Vagina (tissue), 2 donors: ENCODE measurements around the gene WIPF3. TPM values are rescaled to one million over a fixed set of nuclear protein-coding genes. Genes with fewer than 3 reads are reported as not detected.
A peak's percentile ranks its signal among the peaks of the same experiment; 100 is the strongest.
"Not testable (repeated sequence)": the region's sequence is repeated elsewhere in the genome, so short reads cannot be mapped to it uniquely, and the experiment has no call there.

Experiments used
- DNase-seq, 2 donors: peaks; one replicate each; pipeline ENCODE4 v3.0.0-alpha.2; 2017; ENCODE audit errors: extremely low spot score in 2 of 2
- H3K27ac ChIP-seq: fragments of 200-600 bp; sonication (generic); one replicate; pipeline ENCODE4 v1.5.1; 2019
- H3K27me3 ChIP-seq: fragments of 200-600 bp; sonication (generic); one replicate; pipeline ENCODE4 v1.5.1; 2019
- H3K36me3 ChIP-seq, 2 donors: fragments of 200-600 bp; sonication (generic); one replicate each; pipeline ENCODE4 v1.5.1; 2017 to 2019
- H3K4me1 ChIP-seq: fragments of 200-600 bp; sonication (generic); one replicate; pipeline ENCODE4 v1.5.1; 2019
- H3K4me3 ChIP-seq, 2 donors: fragments of 200-600 bp; sonication (generic); 1 replicate in 1 of 2; 2 replicates in 1 of 2; pipeline ENCODE4 v1.5.1; 2016 to 2019
- H3K9me3 ChIP-seq: fragments of 200-600 bp; sonication (generic); one replicate; pipeline ENCODE4 v1.5.1; 2019
- POLR2A ChIP-seq, 2 donors: fragments of 450-650 bp; IDR thresholded peaks; one replicate each; pipeline ENCODE4 v1.6.1; 2017; ENCODE audit warnings: antibody characterized with exemption in 2 of 2, mild to moderate bottlenecking in 2 of 2, moderate library complexity in 2 of 2
- POLR2AphosphoS5 ChIP-seq, 2 donors: sonication (generic); formaldehyde crosslinking; IDR thresholded peaks; one replicate each; pipeline ENCODE4 v1.9.0; 2017; ENCODE audit warnings: antibody characterized with exemption in 2 of 2, mild to moderate bottlenecking in 2 of 2, low read depth in 1 of 2; ENCODE audit not compliant: insufficient read depth in 1 of 2
- intact Hi-C: fragments of 100-400 bp; cut with DNase I; formaldehyde crosslinking; loops from one replicate; pipeline ENCODE4 v1.15.1; 2023
- total RNA-seq: library from RNA; depleted of rRNA; stranded (reverse); fragments of >200 nt; gene quantifications from one replicate; pipeline ENCODE4 v1.2.3, GENCODE V29; 2016
- TF ChIP-seq, protein P1 (sequence below), 3 experiments: fragments of 450-650 bp in 2 of 3; fragments of 200-600 bp in 1 of 3; sonication (generic) in 1 of 3; IDR thresholded peaks; one replicate each; pipeline ENCODE4 v1.5.1; 2017 to 2019; ENCODE audit warnings: antibody characterized with exemption in 3 of 3, mild to moderate bottlenecking in 2 of 3, moderate library complexity in 2 of 3

The WIPF3 gene
- total RNA-seq, 1 donor from 2014 or later, result 0.25 TPM

- TF ChIP-seq POLR2AphosphoS5 (IDR thresholded peaks at IDR 0.05; ENCODE audit: insufficient read depth in 1 of 2, low read depth in 1 of 2), result no peak
- TF ChIP-seq POLR2A (IDR thresholded peaks at IDR 0.05), result no peak
- TF ChIP-seq, protein P1, sequence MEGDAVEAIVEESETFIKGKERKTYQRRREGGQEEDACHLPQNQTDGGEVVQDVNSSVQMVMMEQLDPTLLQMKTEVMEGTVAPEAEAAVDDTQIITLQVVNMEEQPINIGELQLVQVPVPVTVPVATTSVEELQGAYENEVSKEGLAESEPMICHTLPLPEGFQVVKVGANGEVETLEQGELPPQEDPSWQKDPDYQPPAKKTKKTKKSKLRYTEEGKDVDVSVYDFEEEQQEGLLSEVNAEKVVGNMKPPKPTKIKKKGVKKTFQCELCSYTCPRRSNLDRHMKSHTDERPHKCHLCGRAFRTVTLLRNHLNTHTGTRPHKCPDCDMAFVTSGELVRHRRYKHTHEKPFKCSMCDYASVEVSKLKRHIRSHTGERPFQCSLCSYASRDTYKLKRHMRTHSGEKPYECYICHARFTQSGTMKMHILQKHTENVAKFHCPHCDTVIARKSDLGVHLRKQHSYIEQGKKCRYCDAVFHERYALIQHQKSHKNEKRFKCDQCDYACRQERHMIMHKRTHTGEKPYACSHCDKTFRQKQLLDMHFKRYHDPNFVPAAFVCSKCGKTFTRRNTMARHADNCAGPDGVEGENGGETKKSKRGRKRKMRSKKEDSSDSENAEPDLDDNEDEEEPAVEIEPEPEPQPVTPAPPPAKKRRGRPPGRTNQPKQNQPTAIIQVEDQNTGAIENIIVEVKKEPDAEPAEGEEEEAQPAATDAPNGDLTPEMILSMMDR (IDR thresholded peaks at IDR 0.05), result no peak
- intact Hi-C loops, result no loop called here
- no peak overlapping the region for H3K4me3 ChIP-seq
- no peaks in the 10 kb centered on the region for H3K9me3 ChIP-seq
- no peak for DNase-seq
- no peaks in the 10 kb centered on the region for H3K27me3 ChIP-seq
- H3K27ac ChIP-seq, result no peak overlapping the region
- no peaks in the 10 kb centered on the region for H3K36me3 ChIP-seq
- H3K4me1 ChIP-seq, result peaks cover 6% of the 10 kb centered on the region
Measured at GRCh38 chr7:29888006-29888405, 81.7 kb downstream of the WIPF3 start.

DNA sequence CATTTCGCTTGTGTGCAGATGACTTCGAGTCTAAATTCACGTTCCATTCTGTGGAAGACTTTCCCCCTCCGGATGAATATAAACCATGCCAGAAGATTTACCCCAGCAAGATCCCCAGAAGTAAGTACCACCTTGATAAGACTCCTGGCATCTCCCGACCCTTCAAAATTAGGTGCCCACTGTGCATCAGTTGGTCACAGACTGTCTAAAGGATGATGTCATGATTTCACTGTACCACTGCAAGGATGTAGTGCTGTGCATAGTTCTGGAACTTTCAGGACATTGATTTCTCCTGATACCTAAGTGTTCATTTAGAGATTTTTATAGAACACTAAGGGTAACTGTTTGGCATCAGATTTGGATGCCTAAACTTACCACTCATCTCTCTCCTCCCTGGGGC lies 83.0 kb downstream of the WIPF3 start:
- intact Hi-C loops, result no loop called here
- Histone ChIP-seq H3K36me3 (no peaks in the 10 kb centered on the region), H3K27me3 (no peaks in the 10 kb centered on the region), H3K9me3 (no peaks in the 10 kb centered on the region), H3K4me3 (no peak overlapping the region), H3K4me1 (no peaks in the 10 kb centered on the region), H3K27ac (no peak overlapping the region)
- no peak for DNase-seq
- TF ChIP-seq POLR2A (IDR thresholded peaks at IDR 0.05) (no peak), POLR2AphosphoS5 (IDR thresholded peaks at IDR 0.05; ENCODE audit: insufficient read depth in 1 of 2, low read depth in 1 of 2) (no peak)
- TF ChIP-seq, protein P1 (IDR thresholded peaks at IDR 0.05), result no peak

GRCh38 chr7:29890251-29890650 lies 83.9 kb downstream of the WIPF3 start:
- intact Hi-C loops, result no loop called here
- H3K4me1 ChIP-seq, result no peaks in the 10 kb centered on the region
- H3K27me3 ChIP-seq, result no peaks in the 10 kb centered on the region
- no peak overlapping the region for H3K4me3 ChIP-seq
- no peak overlapping the region for H3K27ac ChIP-seq
- peak in 1 of 2 donors; percentile 25 for DNase-seq
- H3K36me3 ChIP-seq, result no peaks in the 10 kb centered on the region
- TF ChIP-seq, protein P1 (IDR thresholded peaks at IDR 0.05), result no peak
- TF ChIP-seq POLR2AphosphoS5 (IDR thresholded peaks at IDR 0.05; ENCODE audit: insufficient read depth in 1 of 2, low read depth in 1 of 2), result no peak
- no peak for TF ChIP-seq POLR2A (IDR thresholded peaks at IDR 0.05)
- H3K9me3 ChIP-seq, result no peaks in the 10 kb centered on the region

DNA sequence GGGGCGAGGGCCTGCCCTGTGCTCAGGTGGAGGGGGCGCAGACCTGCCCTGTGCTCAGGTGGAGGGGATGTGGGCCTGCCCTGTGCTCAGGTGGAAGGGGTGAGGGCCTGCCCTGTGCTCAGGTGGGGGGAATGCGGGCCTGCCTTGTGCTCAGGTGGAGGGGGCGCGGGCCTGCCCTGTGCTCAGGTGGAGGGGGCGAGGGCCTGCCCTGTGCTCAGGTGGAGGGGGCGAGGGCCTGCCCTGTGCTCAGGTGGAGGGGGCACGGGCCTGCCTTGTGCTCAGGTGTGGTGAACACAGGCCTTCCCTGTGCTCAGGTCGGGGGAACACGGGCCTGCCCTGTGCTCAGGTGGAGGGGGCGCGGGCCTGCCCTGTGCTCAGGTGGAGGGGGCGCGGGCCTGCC lies 84.5 kb downstream of the WIPF3 start:
- H3K36me3 ChIP-seq, DNase-seq, H3K27ac ChIP-seq, H3K4me1 ChIP-seq, H3K27me3 ChIP-seq, H3K4me3 ChIP-seq, H3K9me3 ChIP-seq, intact Hi-C loops: not testable (repeated sequence)

DNA sequence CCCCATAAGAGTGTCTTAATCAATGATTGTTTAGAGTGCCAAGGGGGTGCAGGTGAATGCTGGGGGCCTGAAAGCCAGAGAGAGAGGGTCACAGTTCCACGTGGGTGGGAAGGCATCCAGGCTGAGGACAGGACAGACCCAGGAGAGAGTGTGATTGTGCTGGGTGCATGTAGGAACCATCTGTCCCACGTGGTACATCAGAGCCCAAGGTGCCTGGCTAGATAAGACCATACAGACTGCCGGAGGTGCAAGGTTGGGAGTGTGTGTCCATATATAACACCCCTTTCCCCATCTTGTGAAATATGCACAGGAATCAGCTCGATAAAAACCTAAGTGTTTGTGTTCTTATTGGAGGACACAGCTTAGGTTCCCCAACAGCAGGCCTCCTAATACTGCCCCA lies 85.5 kb downstream of the WIPF3 start:
- Histone ChIP-seq H3K36me3 (no peaks in the 10 kb centered on the region), H3K27ac (no peak overlapping the region), H3K9me3 (no peaks in the 10 kb centered on the region), H3K27me3 (no peaks in the 10 kb centered on the region), H3K4me1 (no peaks in the 10 kb centered on the region), H3K4me3 (no peak overlapping the region)
- TF ChIP-seq, protein P1 (IDR thresholded peaks at IDR 0.05), result no peak
- TF ChIP-seq POLR2AphosphoS5 (IDR thresholded peaks at IDR 0.05; ENCODE audit: insufficient read depth in 1 of 2, low read depth in 1 of 2) (no peak), POLR2A (IDR thresholded peaks at IDR 0.05) (no peak)
- intact Hi-C loops, result no loop called here
- DNase-seq, result no peak

DNA sequence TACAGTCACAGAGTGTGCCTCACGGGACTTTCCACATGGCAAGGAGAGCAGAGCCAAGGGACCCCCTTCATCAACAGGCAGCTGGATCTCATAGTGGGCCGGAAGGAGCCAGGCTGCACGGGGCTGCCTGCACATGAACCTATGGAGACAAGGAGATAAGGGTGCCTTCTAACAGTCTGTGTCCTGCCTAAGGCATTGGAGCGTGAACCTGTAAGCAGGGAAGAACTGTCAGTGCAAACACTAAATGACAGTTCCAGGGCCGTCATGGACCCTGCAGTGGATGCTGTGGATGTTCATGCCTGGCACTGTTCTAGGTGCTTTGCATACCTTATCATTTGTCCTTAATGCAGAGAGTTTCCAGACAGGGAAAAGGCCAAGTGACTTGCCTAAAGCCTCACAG lies 85.9 kb downstream of the WIPF3 start:
- intact Hi-C loops, result no loop called here
- no peaks in the 10 kb centered on the region for H3K27me3 ChIP-seq
- DNase-seq, result peak in 1 of 2 donors; percentile 81
- no peaks in the 10 kb centered on the region for H3K36me3 ChIP-seq
- TF ChIP-seq, protein P1 (IDR thresholded peaks at IDR 0.05), result no peak
- no peak for TF ChIP-seq POLR2AphosphoS5 (IDR thresholded peaks at IDR 0.05; ENCODE audit: insufficient read depth in 1 of 2, low read depth in 1 of 2)
- TF ChIP-seq POLR2A (IDR thresholded peaks at IDR 0.05), result no peak
- H3K27ac ChIP-seq, result no peak overlapping the region
- H3K9me3 ChIP-seq, result no peaks in the 10 kb centered on the region
- H3K4me3 ChIP-seq, result no peak overlapping the region
- no peaks in the 10 kb centered on the region for H3K4me1 ChIP-seq
